Glutamatergic neuron (in vitro differentiated cells): Measurements from ENCODE around the gene NR1D1. TPM values are rescaled to one million over a fixed set of nuclear protein-coding genes. Genes with fewer than 3 reads are reported as not detected.

Experiments
- DNase-seq: peaks from one replicate; pipeline ENCODE4 v3.0.0; 2022
- H3K27ac Mint-ChIP-seq: one replicate; pipeline ENCODE4 v1.8.0; 2020; ENCODE audit warnings: mild to moderate bottlenecking, mixed read lengths, inconsistent platforms; ENCODE audit not compliant: unreplicated experiment
- H3K27me3 Mint-ChIP-seq: one replicate; pipeline ENCODE4 v1.8.0; 2020; ENCODE audit warnings: mild to moderate bottlenecking, moderate library complexity, mixed read lengths, inconsistent platforms; ENCODE audit not compliant: unreplicated experiment
- H3K36me3 Mint-ChIP-seq: one replicate; pipeline ENCODE4 v1.8.0; 2020; ENCODE audit warnings: mild to moderate bottlenecking, mixed read lengths, inconsistent platforms; ENCODE audit not compliant: unreplicated experiment
- H3K4me1 Mint-ChIP-seq: one replicate; pipeline ENCODE4 v1.8.0; 2020; ENCODE audit warnings: mild to moderate bottlenecking, low read depth, mixed read lengths, inconsistent platforms; ENCODE audit not compliant: unreplicated experiment
- H3K4me3 Mint-ChIP-seq: one replicate; pipeline ENCODE4 v1.8.0; 2020; ENCODE audit warnings: mild to moderate bottlenecking, mixed read lengths, inconsistent platforms; ENCODE audit not compliant: unreplicated experiment
- H3K9me3 Mint-ChIP-seq: one replicate; pipeline ENCODE4 v1.8.0; 2020; ENCODE audit warnings: mild to moderate bottlenecking, moderate library complexity, mixed read lengths, inconsistent platforms; ENCODE audit not compliant: unreplicated experiment
- CTCF ChIP-seq: fragments of 200-600 bp; sonication (generic); IDR thresholded peaks from one replicate; pipeline ENCODE4 v1.5.0; 2021; ENCODE audit not compliant: partially characterized antibody, unreplicated experiment
- total RNA-seq: library from RNA; stranded (reverse); fragmentation: NEBNext Ultra II Directional; extraction: Animal tissue kit (Norgen Biotek cat#: 25700); gene quantifications from one replicate; pipeline ENCODE4 v1.2.1, GENCODE V29; 2021; ENCODE audit not compliant: unreplicated experiment

NR1D1 gene
- total RNA-seq, 1 donor from 2014 or later: 1.3 TPM

DNA sequence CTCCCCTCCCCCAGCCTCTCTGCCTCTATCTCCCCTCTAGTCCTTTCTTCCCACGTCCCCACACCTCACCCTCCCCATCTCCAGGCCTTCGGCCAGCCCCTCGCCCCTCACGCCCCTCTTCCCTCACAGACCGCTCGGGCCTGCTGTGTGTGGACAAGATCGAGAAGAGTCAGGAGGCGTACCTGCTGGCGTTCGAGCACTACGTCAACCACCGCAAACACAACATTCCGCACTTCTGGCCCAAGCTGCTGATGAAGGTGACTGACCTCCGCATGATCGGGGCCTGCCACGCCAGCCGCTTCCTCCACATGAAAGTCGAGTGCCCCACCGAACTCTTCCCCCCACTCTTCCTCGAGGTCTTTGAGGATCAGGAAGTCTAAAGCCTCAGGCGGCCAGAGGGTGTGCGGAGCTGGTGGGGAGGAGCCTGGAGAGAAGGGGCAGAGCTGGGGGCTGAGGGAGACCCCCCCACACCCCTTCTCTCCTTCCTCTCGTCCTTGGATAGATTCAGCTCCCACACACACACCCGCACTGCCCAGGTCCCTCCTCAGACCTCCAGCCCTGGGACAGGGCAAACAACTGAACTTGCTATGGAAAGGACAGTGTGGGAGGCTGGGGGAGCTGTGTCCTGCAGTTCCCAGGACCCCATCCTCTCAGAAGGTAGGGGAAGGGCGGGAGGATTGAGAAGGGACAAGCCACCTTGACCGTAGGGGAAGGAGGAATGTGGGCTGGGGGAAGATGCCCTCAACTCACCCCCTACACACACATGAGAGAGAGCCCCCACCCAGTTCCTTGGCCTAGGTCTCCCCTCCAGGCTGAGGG, 11.1 kb downstream of the NR1D1 start:
- Mint-ChIP-seq H3K9me3 (peaks cover 4% of the 10 kb centered on the region), H3K4me3 (peak overlapping the region; percentile 71), H3K27ac (no peak overlapping the region), H3K27me3 (peaks cover 14% of the 10 kb centered on the region), H3K4me1 (peaks cover 31% of the 10 kb centered on the region), H3K36me3 (peaks cover 4% of the 10 kb centered on the region)
- no peak for TF ChIP-seq CTCF
- DNase-seq: no peak

DNA sequence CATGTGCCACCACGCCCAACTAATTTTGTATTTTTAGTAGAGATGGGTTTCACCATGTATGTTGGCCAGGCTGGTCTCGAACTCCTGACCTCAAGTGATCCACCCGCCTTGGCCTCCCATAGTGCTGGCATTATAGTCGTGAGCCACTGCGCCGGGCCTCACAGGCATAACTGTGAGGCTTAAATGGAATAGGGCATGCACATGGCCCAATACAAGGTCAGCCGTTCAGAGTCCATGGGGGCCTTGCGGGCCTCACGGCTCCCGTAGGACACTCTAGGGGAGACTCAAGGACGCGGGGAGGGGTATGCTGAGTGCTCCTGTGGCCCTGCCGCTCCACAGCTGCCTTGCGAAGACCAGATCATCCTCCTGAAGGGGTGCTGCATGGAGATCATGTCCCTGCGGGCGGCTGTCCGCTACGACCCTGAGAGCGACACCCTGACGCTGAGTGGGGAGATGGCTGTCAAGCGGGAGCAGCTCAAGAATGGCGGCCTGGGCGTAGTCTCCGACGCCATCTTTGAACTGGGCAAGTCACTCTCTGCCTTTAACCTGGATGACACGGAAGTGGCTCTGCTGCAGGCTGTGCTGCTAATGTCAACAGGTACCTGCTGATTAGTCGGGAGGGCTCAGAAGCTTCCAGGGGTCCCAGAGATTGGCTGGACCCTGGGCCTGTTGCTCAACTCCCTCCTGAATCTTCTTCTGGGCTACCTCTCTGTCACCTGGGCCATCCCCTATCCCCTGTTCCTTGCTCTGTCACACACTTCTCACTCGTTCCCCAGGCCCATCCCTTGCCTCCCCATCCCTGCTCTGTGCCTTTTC, 12.3 kb downstream of the NR1D1 start:
- no peak overlapping the region for H3K4me3 Mint-ChIP-seq
- H3K9me3 Mint-ChIP-seq: peaks cover 4% of the 10 kb centered on the region
- H3K36me3 Mint-ChIP-seq: peaks cover 4% of the 10 kb centered on the region
- peak overlapping the region; percentile 62 for H3K27ac Mint-ChIP-seq
- DNase-seq: no peak
- peaks cover 14% of the 10 kb centered on the region for H3K27me3 Mint-ChIP-seq
- H3K4me1 Mint-ChIP-seq: peaks cover 22% of the 10 kb centered on the region
- no peak for TF ChIP-seq CTCF

DNA sequence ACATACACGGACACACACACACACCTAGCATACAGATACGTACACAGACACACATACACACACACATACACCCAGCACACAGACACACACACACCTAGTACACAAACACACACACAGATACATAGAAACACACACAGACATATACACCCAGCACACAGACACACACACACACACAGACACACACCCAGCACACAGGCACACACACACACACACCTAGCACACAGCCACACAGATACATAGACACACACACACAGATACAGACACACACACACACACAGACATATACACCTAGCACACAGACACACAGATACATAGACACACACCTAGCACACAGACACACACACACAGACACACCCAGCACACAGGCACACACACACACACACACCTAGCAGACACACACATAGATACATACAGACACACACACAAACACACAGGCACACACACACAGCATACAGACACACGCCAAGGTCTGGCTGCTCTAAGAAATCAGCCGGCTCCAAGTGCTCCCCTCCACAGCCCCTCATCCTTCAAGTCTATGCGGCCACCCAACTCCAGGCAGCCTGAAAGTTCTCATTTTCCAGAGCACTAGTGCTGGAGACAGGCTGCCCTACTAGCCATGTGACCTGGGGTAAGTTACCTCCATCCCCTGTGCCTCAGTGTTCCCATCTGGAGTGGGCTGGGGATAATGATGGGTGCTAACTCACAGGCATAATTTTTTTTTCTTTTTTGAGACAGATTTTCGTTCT, 13.2 kb downstream of the NR1D1 start:
- no peak for TF ChIP-seq CTCF
- no peak overlapping the region for H3K4me3 Mint-ChIP-seq
- peaks cover 4% of the 10 kb centered on the region for H3K36me3 Mint-ChIP-seq
- peaks cover 13% of the 10 kb centered on the region for H3K27me3 Mint-ChIP-seq
- peaks cover 4% of the 10 kb centered on the region for H3K9me3 Mint-ChIP-seq
- no peak overlapping the region for H3K27ac Mint-ChIP-seq
- H3K4me1 Mint-ChIP-seq: peaks cover 19% of the 10 kb centered on the region
- DNase-seq: no peak

GRCh38 chr17:40086150-40087044, 14.0 kb downstream of the NR1D1 start:
- Mint-ChIP-seq H3K4me3 (no peak overlapping the region), H3K9me3 (peaks cover 4% of the 10 kb centered on the region), H3K4me1 (peaks cover 16% of the 10 kb centered on the region), H3K27ac (no peak overlapping the region), H3K36me3 (peaks cover 4% of the 10 kb centered on the region), H3K27me3 (peaks cover 12% of the 10 kb centered on the region)
- peak; percentile 82 for DNase-seq
- TF ChIP-seq CTCF: peak; percentile 75
